ENCODE measurements around the gene LRRC45. TPM values are rescaled to one million over a fixed set of nuclear protein-coding genes. Genes with fewer than 3 reads are reported as not detected.

The LRRC45 gene
- total RNA-seq (2014; rRNA removed; shearing (Covaris generic)) (40.7 and 41.6 TPM in 2 replicates), polyA plus RNA-seq (2016; fragmentation: Nextera tagmentation; extraction: Ambion mirVana) (16.1 and 17.6 TPM in 2 replicates)
- long read RNA-seq, partial matches to known transcripts = 0 of 2 reads
- long read RNA-seq, other reads (novel, unspliced or antisense) = 0 of 2 reads

DNA sequence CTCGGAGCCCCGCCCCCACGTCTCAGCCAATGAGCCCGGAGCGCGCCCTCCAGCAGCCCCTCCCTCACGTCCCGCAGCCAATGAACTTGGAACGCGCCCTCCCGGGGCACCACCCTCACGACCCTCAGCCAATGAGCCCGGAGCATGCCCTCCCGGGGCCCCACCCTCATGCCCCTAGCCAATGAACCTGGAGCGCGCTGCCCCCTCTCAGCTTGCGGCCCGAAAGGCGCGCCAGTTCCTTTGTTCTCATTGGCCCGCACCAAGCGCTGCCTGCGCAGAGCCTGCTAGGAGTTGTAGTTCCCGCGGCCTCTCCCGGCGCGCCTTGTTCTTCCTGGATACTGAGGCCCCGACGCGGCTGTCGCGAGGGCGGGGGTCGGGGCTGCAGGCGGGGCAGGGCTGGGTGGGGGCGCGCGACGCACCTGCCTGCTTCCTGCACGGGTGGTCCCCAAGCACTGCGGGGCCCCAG, at the start of gene LRRC45:
TSS of gene LRRC45 (plus strand) at position 325 of the 466 bp plus-strand sequence. CDS start 339 bp downstream, outside the sequence.
- peaks cover 5% of the 10 kb centered on the region; the same call in 1 of the 2 replicates for H3K4me1 ChIP-seq (ENCODE audit: insufficient read depth)
- H3K4me2 ChIP-seq = peak within 1 kb of the TSS; percentile 95
- no peaks in the 10 kb centered on the region for H3K27me3 ChIP-seq (ENCODE audit: insufficient read depth)
- H2AFZ ChIP-seq = peak within 1 kb of the TSS; percentile 86
- H3K36me3 Mint-ChIP-seq (ENCODE audit: low read depth) = peaks cover 6% of the 10 kb centered on the region
- H3K4me3 ChIP-seq = peak within 1 kb of the TSS; percentile 98
- H3K4me1 Mint-ChIP-seq = peaks cover 11% of the 10 kb centered on the region
- peak; percentile 100 for DNase-seq (ENCODE audit: low spot score)
- peak within 1 kb of the TSS; percentile 85 for H3K4me3 Mint-ChIP-seq
- H3K9me3 Mint-ChIP-seq = no peaks in the 10 kb centered on the region; the same call in 2 of the 3 replicates
- peaks cover 3% of the 10 kb centered on the region for H4K20me1 ChIP-seq (replicated peaks; ENCODE audit: insufficient read depth)
- H3K79me2 ChIP-seq (replicated peaks; ENCODE audit: insufficient read depth) = peaks cover 15% of the 10 kb centered on the region
- H3K27ac Mint-ChIP-seq = peak within 1 kb of the TSS; percentile 84
- TF ChIP-seq ZNF331 (CRISPR knock-in tag; IDR thresholded peaks at IDR 0.05; ENCODE audit: low read depth) = no peak
- no peak for TF ChIP-seq EZH2phosphoT487 (IDR thresholded peaks at IDR 0.05; ENCODE audit: unreplicated experiment)
- TF ChIP-seq, protein P1, sequence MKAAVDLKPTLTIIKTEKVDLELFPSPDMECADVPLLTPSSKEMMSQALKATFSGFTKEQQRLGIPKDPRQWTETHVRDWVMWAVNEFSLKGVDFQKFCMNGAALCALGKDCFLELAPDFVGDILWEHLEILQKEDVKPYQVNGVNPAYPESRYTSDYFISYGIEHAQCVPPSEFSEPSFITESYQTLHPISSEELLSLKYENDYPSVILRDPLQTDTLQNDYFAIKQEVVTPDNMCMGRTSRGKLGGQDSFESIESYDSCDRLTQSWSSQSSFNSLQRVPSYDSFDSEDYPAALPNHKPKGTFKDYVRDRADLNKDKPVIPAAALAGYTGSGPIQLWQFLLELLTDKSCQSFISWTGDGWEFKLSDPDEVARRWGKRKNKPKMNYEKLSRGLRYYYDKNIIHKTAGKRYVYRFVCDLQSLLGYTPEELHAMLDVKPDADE (IDR thresholded peaks at IDR 0.05) = peak; percentile 80
- TF ChIP-seq NANOG (IDR thresholded peaks at IDR 0.05; ENCODE audit: borderline replicate concordance) = no peak
- no peak for TF ChIP-seq CREB1 (CRISPR knock-in tag; IDR thresholded peaks at IDR 0.05; ENCODE audit: low read depth)
- no peak for TF ChIP-seq EZH2 (IDR thresholded peaks at IDR 0.05; ENCODE audit: low read depth, unreplicated experiment)
- TF ChIP-seq JUNB (IDR thresholded peaks at IDR 0.05; ENCODE audit: unreplicated experiment) = no peak
- peaks cover 27% of the 10 kb centered on the region for H3K27me3 Mint-ChIP-seq (ENCODE audit: insufficient read depth, low read depth, poor library complexity)
- H3K27ac ChIP-seq (ENCODE audit: low read depth) = no peak within 1 kb of the TSS
- H3F3A ChIP-seq (replicated peaks; ENCODE audit: low read depth) = peaks cover 13% of the 10 kb centered on the region; the same call in 1 of the 2 replicates
- no peaks in the 10 kb centered on the region for H3K36me3 ChIP-seq (ENCODE audit: insufficient read depth)
- peak; percentile 82 for ATAC-seq
- H3K9me2 ChIP-seq (ENCODE audit: insufficient read depth) = no peaks in the 10 kb centered on the region

DNA sequence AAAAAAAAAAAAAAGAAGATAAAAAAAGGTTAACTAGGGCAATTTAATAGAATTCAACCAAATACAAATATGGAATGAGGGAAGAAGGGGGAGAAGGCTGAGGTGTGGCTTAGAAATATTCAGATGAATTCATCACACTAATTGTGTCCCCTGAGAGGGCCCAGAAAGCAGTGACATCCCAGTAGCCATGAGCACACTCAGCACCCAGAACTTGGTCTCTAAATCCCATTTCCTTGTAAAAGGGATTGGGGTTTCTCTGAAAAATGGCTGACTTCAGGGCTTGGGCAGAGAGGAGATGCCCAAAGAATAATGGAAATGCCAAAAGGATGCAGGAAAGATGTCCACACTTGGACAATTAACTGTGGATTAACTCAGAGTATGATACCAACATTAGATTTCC, 49.7 kb upstream of the LRRC45 start:
- 0 out of 2 replicates have a peak, but pooled peaks cover 3% of the 10 kb centered on the region for H3F3A ChIP-seq (replicated peaks; ENCODE audit: low read depth)
- no peak for ATAC-seq
- no peak overlapping the region for H2AFZ ChIP-seq
- H3K36me3 Mint-ChIP-seq (ENCODE audit: low read depth) = peaks cover 9% of the 10 kb centered on the region; the same call in 2 of the 3 replicates
- no peak for DNase-seq (ENCODE audit: low spot score)
- peaks cover 2% of the 10 kb centered on the region; the same call in 1 of the 2 replicates for H3K4me1 ChIP-seq (ENCODE audit: insufficient read depth)
- H3K4me1 Mint-ChIP-seq = no peaks in the 10 kb centered on the region
- peaks cover 39% of the 10 kb centered on the region for H3K27me3 ChIP-seq (ENCODE audit: insufficient read depth)
- no peak overlapping the region for H3K27ac Mint-ChIP-seq
- H3K9me3 Mint-ChIP-seq = peaks cover 23% of the 10 kb centered on the region
- no peaks in the 10 kb centered on the region for H4K20me1 ChIP-seq (replicated peaks; ENCODE audit: insufficient read depth)
- no peak overlapping the region for H3K4me3 Mint-ChIP-seq
- H3K9me2 ChIP-seq (ENCODE audit: insufficient read depth) = no peaks in the 10 kb centered on the region
- no peak overlapping the region for H3K27ac ChIP-seq (ENCODE audit: low read depth)
- H3K36me3 ChIP-seq (ENCODE audit: insufficient read depth) = no peaks in the 10 kb centered on the region
- H3K79me2 ChIP-seq (replicated peaks; ENCODE audit: insufficient read depth) = peaks cover 5% of the 10 kb centered on the region; the same call in 1 of the 2 replicates
- H3K4me2 ChIP-seq = no peak overlapping the region
- peaks cover 44% of the 10 kb centered on the region for H3K27me3 Mint-ChIP-seq (ENCODE audit: insufficient read depth, low read depth, poor library complexity)
- H3K4me3 ChIP-seq = no peak overlapping the region
- TF ChIP-seq, protein P2, sequence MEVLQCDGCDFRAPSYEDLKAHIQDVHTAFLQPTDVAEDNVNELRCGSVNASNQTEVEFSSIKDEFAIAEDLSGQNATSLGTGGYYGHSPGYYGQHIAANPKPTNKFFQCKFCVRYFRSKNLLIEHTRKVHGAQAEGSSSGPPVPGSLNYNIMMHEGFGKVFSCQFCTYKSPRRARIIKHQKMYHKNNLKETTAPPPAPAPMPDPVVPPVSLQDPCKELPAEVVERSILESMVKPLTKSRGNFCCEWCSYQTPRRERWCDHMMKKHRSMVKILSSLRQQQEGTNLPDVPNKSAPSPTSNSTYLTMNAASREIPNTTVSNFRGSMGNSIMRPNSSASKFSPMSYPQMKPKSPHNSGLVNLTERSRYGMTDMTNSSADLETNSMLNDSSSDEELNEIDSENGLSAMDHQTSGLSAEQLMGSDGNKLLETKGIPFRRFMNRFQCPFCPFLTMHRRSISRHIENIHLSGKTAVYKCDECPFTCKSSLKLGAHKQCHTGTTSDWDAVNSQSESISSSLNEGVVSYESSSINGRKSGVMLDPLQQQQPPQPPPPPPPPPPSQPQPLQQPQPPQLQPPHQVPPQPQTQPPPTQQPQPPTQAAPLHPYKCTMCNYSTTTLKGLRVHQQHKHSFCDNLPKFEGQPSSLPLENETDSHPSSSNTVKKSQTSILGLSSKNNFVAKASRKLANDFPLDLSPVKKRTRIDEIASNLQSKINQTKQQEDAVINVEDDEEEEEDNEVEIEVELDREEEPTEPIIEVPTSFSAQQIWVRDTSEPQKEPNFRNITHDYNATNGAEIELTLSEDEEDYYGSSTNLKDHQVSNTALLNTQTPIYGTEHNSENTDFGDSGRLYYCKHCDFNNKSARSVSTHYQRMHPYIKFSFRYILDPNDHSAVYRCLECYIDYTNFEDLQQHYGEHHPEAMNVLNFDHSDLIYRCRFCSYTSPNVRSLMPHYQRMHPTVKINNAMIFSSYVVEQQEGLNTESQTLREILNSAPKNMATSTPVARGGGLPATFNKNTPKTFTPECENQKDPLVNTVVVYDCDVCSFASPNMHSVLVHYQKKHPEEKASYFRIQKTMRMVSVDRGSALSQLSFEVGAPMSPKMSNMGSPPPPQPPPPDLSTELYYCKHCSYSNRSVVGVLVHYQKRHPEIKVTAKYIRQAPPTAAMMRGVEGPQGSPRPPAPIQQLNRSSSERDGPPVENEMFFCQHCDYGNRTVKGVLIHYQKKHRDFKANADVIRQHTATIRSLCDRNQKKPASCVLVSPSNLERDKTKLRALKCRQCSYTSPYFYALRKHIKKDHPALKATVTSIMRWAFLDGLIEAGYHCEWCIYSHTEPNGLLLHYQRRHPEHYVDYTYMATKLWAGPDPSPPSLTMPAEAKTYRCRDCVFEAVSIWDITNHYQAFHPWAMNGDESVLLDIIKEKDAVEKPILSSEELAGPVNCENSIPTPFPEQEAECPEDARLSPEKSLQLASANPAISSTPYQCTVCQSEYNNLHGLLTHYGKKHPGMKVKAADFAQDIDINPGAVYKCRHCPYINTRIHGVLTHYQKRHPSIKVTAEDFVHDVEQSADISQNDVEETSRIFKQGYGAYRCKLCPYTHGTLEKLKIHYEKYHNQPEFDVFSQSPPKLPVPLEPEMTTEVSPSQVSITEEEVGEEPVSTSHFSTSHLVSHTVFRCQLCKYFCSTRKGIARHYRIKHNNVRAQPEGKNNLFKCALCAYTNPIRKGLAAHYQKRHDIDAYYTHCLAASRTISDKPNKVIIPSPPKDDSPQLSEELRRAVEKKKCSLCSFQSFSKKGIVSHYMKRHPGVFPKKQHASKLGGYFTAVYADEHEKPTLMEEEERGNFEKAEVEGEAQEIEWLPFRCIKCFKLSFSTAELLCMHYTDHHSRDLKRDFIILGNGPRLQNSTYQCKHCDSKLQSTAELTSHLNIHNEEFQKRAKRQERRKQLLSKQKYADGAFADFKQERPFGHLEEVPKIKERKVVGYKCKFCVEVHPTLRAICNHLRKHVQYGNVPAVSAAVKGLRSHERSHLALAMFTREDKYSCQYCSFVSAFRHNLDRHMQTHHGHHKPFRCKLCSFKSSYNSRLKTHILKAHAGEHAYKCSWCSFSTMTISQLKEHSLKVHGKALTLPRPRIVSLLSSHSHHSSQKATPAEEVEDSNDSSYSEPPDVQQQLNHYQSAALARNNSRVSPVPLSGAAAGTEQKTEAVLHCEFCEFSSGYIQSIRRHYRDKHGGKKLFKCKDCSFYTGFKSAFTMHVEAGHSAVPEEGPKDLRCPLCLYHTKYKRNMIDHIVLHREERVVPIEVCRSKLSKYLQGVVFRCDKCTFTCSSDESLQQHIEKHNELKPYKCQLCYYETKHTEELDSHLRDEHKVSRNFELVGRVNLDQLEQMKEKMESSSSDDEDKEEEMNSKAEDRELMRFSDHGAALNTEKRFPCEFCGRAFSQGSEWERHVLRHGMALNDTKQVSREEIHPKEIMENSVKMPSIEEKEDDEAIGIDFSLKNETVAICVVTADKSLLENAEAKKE (CRISPR knock-in tag; IDR thresholded peaks at IDR 0.05) = no peak
- TF ChIP-seq JUNB (IDR thresholded peaks at IDR 0.05; ENCODE audit: unreplicated experiment) (no peak), EZH2 (IDR thresholded peaks at IDR 0.05; ENCODE audit: low read depth, unreplicated experiment) (no peak), EZH2phosphoT487 (IDR thresholded peaks at IDR 0.05; ENCODE audit: unreplicated experiment) (no peak), CREB1 (CRISPR knock-in tag; IDR thresholded peaks at IDR 0.05; ENCODE audit: low read depth) (no peak)
- TF ChIP-seq, protein P1 (IDR thresholded peaks at IDR 0.05) = no peak
- TF ChIP-seq, protein P3, sequence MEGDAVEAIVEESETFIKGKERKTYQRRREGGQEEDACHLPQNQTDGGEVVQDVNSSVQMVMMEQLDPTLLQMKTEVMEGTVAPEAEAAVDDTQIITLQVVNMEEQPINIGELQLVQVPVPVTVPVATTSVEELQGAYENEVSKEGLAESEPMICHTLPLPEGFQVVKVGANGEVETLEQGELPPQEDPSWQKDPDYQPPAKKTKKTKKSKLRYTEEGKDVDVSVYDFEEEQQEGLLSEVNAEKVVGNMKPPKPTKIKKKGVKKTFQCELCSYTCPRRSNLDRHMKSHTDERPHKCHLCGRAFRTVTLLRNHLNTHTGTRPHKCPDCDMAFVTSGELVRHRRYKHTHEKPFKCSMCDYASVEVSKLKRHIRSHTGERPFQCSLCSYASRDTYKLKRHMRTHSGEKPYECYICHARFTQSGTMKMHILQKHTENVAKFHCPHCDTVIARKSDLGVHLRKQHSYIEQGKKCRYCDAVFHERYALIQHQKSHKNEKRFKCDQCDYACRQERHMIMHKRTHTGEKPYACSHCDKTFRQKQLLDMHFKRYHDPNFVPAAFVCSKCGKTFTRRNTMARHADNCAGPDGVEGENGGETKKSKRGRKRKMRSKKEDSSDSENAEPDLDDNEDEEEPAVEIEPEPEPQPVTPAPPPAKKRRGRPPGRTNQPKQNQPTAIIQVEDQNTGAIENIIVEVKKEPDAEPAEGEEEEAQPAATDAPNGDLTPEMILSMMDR (conservative IDR thresholded peaks at IDR 0.05; ENCODE audit: low read depth in 2 of 2) = no peak
